Stimulated activated CD4-positive, alpha-beta T cell treated with anti-CD3 and anti-CD28 coated beads, Interleukin-2, amount 100 ng/mL, for 48 hours (primary cell): ENCODE data around the gene COQ8B.
"Not testable (repeated sequence)": the region's sequence is repeated elsewhere in the genome, so short reads cannot be mapped to it uniquely, and the experiment has no call there.

Experiments
- DNase-seq, 2 donors: peaks; one replicate each; pipeline ENCODE4 v3.0.0-alpha.2; 2020

Gene COQ8B

DNA sequence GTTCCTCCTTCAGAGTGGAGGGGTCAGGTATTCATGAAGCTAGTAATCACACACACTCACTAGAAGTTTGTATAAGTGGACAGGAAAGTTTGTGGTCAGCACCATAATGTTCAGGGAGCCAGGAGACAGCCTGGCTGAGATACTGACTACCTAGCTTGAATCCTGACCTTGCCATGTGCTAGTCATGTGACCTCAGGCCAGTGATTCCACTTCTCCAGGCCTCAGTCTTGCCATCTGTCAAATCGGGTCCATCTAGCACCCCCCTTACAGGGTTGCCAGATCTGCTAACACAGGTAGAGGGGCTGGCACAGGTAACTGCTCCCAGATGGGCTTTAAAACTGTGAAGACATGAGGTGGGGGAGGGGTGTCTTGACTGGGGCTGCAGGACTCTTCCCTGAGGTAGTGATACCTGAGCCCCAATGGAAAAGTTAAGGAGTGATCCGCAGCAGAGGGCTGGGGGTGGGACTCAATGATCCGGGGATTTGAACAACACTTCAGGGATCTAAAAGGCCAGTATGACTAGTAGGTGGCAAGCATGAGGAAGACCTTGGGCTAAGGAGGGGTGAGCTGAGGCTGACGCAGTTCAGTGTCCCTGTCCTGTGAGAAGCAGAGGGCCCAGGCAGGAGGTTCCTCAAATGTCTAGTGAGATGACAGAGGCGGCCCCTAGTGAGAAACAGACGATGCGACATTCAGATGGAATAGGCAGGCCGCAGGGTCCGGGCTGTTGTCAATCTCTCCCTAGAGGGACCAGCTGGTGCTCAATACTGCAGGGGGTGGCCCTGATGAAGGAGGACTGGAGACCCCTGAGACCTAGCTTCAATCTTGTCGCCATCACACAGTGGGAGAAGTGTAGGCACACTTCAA lies 25.1 kb upstream of the COQ8B start:
- DNase-seq, result no peak

DNA sequence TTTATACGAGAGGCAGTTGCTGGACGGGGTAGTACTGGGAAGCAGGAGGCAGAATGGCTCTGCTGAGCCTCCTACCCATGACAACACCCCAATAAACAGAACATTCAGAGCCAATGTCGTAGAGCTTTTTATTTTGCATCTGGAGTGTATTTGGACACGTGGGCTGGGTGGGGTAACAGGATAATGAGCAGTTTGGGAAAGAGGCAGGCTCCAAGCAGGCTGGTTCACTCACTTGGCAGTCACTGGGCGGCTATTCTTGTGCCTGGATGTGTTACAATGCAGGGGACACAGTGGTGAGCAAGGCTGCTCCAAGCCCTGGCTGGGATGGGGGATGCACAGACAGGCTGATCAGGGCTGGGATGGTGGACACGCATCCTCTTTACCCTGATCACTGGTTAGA lies 24.1 kb upstream of the COQ8B start:
- DNase-seq, result no peak

DNA sequence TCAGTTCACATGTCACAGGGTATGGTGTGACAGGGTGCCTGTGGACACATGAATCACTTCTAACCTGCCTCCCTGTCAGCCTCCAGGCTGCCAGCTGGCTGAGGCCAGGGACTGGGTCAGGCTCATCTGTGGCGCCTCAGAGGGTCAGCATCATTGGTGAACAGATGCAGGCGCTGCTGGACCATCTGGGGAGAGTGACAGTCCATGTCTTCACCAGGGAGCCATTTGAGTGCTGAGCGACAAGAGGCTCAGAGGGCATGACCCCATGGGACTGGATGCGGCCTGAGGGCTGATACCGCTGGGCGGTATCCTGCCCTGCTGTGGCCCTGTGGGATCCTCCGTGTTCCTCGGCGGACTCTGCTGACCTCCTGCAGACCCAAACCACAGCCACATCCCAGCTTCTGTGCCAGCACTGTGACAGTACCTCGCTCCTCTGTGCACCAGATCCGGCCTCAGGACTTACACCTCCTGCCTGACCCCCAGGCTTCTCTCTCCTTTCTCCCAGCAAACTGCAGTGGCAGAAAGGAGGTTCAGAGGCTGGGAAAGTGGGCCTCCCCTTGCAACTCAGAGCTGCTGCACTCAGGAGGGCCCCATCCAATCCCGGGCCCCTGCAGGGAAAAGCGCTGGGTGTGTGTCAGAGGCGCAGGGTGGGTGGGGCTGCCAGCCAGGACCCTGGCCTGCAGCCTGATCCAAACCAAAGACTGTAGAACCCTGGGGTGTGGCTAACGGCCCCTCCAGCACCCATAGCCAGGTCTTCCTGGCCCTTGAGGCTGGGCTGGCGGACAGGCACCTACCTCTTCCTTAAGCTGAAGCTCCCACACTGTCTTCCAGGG lies 23.4 kb upstream of the COQ8B start:
- DNase-seq, result no peak

DNA sequence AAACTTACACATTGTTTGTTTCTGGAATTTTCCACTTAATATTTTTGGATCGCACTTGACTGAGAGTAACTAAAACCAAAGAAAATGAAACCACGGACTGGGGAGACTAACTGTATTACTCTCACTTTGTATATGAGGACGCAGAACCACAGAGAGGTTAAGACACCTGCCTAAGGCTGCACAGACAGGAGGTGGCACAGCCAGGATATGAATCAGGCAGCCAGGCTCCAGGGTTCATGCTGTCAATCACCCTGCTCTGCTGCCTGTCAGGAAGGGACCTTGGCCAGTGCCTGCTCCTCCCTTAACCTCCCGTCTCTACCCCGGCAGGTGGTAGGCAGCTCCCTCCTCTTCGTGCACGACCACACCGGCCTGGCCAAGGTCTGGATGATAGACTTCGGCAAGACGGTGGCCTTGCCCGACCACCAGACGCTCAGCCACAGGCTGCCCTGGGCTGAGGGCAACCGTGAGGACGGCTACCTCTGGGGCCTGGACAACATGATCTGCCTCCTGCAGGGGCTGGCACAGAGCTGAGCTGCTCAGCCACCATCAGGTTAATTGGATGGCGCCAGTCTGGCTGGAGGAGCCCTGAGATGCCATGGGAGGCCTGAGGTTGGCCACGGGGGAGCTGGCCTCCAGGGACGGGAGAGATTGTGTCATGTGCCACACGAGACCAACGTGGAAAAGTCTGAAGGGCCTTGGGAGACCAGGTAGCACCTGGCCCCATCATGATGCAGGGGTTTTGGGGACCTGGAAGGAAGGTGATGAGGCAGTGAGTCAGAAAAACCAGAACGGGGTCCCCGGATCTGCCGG lies 22.5 kb upstream of the COQ8B start:
- no peak for DNase-seq

DNA sequence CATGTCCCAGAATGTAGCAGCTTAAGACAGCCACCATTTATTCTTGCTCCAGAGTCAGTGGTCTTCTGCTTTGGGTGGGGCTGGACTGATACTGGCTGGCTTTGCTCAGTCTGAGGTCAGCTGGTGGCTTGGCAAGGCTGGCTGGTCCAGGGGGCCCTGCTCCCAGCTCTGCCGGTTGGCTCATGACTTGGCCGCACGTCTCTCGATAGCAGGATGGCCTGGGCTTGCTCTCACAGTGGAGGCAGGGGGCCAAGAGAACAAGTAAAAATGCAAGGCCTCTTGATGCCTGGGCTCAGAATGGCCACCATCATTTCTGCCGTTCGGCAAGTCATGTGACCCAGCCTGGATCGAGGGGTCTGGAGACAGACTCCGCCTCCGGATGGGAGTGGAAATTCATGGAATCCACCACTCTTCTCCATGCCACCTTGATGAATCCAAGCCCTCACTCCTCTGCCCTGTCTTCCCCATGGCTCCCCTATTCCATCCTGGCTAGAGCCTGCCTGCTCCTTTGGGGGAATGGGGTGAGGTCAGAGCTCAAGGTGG lies 20.5 kb upstream of the COQ8B start:
- no peak for DNase-seq

DNA sequence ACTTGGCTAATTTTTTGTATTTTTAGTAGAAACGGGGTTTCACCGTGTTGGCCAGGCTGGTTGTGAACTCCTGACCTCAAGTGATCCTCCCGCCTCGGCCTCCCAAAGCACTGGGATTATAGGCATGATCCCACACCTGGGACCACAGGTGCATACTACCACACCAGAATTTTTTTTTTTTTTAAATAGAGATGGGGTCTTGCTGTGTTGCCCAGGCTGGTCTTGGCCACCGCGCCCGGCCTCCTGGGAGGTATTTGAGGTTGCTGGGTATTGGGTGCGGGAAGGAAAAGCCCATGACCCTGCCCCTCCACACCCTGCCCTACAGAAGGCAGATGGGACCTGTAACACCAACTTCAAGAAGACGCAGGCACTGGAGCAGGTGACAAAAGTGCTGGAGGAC lies 20.0 kb upstream of the COQ8B start:
- no peak for DNase-seq

DNA sequence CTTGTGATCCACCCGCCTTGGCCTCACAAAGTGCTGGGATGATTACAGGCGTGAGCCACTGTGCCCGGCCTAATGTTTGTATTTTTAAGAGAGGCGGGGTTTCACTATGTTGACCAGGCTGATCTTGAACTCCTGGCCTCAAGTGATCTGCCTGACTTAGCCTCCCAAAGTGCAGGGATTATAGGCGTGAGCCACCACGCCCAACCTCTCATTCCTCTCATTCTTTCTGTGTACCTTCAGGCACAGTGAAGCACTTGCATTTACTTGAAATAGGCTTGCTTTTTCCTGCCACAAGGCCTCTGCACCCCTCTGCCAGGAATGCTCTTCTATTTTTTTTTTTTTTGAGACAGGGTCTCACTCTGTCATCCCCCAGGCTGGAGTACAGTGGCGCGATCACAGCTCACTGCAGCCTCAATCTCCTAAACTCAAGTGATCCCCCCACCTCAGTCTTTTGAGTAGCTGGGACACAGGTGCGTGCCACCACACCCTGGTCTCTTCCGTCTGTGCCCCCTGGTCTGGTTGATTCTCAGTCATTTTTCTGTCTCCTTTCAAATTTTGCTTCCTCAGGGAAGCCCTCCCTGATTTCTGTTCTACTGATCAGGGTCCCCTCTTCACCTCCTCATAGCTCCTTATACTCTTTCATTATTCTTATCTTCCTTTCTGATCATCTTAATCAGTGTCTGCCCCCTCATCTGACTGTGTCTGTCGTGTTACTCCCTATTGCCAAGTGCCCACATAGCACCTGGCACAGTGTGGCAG lies 18.5 kb upstream of the COQ8B start:
- no peak for DNase-seq

DNA sequence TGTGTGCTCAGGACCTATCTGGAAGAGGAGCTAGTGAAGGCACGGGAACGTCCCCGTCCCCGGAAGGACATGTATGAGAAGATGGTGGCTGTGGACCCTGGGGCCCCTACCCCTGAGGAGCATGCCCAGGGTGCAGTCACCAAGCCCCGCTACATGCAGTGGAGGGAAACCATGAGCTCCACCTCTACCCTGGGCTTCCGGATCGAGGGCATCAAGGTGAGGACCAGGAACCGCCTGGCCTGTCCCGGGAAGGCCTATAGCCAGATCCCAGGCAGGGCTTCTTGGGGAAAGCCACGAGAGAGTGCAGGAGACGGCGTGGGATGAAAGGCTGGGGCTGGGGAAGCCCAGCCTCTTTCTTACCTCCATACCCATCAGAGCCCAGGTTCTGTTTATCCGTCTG lies 16.5 kb upstream of the COQ8B start:
- no peak for DNase-seq

DNA sequence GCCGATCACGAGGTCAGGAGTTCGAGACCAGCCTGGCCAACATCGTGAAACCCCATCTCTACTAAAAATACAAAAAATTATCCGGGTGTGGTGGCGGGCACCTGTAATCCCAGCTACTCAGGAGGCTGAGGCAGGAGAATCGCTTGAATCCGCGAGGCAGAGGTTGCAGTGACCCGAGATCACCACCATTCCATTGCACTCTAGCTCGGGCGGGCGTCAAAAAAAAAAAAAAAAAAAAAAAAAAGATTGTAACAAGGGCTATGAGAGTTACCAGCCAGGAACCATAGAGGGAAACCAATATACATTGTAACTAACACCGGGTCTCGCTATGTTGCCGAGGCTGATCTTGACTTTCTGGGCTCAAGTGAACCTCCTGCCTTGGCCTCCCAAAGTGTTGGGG lies 15.6 kb upstream of the COQ8B start:
- DNase-seq, result not testable (repeated sequence)

DNA sequence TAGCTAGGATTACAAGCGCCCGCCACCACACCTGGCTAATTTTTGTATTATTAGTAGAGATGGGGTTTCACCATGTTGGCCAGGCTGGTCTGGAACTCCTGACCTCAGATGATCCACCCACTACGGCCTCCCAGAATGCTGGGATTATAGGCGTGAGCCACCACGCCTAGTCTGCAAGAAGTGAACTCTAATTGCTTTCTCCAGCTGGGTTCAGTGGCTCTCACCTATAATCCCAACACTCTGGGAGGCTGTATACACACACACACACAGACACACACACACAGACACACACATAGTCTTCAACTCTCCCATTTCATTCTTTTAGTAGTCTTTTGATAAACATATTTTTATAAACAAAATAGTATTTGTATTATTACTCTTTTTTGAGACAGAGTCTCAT lies 13.4 kb upstream of the COQ8B start:
- DNase-seq, result not testable (repeated sequence)

DNA sequence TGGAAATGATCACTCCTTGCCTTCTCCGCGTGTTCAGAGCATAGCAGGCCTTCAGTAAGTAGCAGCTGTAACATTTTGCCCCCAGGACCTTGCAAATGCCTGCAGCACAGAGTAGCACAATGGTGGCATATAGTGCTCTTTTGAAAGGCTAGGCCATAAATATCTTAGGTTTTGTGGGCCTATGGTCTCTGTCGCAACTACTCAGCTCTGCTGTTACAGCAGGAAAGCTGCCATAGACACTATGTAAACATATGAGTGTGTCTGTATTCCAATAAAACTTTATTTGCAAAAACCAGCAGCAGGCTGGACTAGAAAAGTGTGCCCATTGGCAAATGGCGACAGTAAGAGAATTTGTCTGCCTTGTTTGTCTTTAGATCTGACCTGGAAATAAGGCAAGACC lies 9.6 kb upstream of the COQ8B start:
- no peak for DNase-seq

DNA sequence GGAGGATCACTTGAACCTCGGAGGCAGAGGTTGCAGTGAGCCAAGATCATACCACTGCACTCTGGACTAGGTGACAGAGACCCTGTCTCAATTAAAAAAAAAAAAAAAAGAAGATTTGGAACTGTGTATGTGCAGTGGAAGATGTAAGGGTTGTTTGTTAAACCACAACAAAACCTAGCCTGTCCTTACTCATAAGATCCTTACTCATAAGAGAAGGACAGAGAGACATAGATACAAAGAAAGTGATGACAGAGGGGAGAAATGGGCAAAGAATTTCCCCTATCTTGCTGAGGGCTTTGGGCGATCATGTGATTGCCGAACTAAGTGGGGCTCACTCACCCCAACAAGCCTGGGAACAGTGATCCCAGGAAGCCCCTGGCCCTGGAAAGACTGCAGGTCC lies 8.2 kb upstream of the COQ8B start:
- DNase-seq, result no peak

DNA sequence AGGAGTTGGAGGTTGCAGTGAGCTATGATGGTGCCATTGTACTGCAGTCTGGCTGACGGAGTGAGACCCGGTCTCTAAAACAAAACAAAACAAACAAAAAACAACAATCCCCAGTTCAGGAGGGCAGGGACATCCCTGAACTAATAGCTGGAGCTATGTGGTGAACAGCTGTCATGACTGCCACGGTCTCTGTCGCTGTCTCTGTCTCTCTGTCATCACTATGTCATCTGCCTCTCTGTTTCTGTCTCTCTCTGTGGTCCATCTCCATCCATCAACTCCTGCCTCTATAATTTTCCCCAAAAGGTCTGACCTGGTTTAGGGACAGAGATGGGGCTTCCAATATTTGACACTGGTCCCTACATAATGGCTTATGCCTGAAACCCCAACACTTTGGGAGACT lies 7.6 kb upstream of the COQ8B start:
- no peak for DNase-seq

DNA sequence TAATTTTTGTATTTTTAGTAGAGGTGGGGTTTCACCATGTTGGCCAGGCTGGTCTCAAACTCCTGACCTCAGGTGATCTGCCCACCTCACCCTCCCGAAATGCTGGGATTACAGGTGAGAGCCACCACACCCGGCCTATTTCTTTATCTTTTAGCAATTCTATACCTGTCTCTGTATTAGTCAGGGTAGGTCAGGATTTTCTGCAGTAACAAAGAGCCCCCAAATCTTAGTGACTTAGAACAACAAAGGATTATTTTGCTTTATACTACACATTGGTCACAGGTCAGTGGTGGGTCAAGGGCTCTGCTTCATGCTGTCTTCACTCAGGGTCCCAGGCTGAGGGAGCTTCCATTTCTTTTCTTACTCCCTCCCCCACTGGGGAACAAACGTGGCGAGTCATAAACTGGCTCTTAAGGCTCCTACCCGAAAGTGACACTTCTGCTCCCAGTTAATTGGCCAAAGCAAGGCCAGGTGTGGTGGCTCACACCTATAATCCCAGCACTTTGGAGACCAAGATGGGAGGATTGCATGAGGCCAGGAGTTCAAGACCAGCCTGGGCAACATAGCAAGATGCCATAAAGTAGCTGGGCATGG lies 7.1 kb upstream of the COQ8B start:
- DNase-seq, result no peak

DNA sequence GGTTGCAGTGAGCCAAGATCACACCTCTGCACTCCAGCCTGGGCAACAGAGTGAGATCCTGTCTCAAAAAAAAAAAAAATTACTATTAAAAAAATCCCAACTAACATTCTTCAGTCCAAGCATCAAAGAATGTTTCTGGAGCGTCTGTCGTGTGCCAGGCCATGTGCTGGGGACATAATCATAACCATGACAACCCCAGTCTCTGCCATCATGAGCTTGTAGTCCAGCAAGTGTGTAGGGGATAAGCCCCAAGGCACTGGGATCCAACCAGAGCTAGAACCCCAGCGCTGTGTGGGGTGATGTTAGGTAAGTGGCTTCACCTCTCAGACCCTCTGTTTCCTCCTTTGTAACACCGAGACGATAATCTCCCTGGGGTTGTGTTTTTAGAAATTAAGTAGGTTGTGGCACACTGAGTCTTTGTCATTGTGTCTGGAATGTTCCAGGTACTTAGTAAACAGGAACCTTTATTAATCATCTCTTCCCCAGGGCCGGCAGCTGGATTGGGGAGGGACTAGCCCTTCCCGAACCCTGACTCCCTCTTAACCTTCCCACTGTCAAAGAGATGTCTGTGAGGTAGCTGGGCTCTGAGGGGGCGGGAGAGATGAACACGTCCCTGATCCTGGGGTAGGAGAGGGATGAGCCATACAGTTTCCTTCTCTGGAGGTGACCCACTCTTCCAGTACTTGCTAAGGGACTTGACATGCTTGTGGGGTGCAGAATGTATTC lies 5.4 kb upstream of the COQ8B start:
- no peak for DNase-seq

DNA sequence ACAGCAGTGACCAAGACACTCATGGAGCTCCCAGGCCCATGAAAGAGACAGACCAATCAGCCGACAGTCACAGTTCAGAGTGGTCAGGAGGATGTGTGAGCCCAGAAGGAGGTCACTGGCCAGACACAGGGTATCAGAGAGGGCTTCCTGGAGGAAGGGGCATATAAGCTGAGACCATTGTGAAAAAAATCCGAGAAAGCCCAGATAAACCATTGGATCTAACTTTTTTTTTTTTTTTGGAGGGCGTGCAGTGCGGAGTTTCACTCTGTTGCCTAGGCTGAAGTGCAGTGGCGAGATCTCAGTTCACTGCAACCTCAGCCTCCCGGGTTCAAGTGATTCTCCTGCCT lies 4.4 kb upstream of the COQ8B start:
- no peak for DNase-seq

DNA sequence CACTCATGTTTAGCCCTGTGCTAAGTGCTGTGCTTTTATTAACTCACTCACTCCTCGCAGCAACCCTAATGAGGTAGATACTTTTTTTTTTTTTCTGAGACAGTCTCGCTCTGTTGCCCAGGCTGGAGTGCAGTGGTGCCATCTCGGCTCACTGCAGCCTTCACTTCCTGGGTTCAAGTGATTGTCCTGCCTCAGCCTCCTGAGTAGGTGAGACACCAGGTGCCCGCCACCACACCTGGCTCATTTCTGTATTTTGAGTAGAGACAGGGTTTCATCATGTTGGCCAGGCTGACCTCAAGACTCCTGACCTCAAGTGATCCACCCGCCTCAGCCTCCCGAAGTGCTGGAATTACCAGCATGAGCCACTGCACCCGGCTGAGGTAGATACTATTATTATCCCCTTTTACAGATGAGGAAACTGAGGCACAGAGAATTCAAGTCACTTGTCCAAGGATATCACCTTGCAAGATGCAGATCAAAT lies 2.8 kb upstream of the COQ8B start:
- DNase-seq, result no peak

DNA sequence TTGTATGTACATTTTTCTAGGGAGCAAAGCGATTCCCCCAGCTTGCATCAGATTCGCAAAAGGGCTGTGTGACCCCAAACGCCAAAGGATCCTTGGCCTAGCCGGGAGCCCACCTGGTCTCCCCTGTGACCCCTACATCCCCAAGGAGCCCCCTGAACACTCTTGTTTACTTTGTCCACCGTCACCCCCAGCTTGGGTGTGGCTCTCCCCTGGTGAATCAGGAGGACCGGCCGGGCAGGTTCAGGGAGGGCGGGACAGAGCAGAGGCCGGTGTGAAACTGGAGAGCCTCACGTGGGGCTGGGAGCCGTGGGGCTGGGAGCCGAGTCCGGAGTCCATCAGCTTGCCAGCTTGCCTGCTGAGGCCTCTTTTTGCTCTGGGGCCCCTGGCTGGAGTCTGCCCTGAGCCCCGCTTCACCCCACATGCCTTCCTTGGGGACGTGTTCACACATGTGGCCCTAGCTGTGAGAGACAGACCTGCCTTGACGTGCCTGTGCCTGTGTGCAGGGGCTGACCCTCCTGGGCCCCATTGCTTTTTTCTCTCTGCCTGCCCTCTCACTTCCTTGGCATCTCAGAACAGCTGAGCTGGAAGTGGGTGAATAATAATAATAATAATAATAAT lies 2.2 kb upstream of the COQ8B start:
- DNase-seq, result no peak

DNA sequence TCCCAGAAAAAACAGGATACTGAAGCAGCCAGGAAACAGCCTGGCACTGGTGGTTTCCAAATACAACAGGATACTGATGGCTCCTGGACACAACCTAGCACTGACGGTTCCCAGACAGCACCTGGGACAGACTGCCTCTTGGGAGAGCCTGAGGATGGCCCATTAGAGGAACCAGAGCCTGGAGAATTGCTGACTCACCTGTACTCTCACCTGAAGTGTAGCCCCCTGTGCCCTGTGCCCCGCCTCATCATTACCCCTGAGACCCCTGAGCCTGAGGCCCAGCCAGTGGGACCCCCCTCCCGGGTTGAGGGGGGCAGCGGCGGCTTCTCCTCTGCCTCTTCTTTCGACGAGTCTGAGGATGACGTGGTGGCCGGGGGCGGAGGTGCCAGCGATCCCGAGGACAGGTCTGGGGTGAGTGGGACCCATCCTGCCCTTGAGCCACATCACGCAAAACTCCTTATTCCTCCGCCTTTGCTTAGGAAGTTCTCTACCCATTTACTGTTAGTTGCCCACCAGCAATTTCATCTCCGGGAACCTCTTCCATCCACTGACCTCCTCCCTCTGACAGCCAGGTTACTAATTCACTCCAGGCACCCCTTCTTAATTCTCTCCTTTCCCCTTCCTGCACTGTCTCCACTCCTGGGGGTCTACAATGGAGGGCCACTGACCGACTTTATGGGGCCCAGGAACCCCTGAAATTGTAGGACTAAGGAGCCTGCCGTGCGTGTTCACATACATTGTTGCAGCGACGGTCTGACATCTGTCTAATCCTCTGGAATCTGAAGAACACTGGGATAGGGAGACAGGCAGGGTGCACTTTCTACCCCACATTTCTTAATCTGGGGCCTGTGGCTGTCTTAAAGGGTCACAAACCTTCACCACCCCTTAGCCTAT lies 1.4 kb upstream of the COQ8B start:
- no peak for DNase-seq
